GM20000 (cell line): ENCODE data around the gene SEMA5A.
A peak's percentile ranks its signal among the peaks of the same experiment; 100 is the strongest.

ENCODE experiments used
- DNase-seq: peaks from one replicate; pipeline ENCODE4 v3.0.0; 2012; ENCODE audit warnings: low spot score
- CTCF ChIP-seq: IDR thresholded peaks from 2 replicates; pipeline ENCODE4 v1.5.1; 2012; ENCODE audit warnings: mild to moderate bottlenecking, control low read depth; ENCODE audit errors: extremely low read depth, missing control alignments

SEMA5A gene

GRCh38 chr5:9218358-9218757 lies 327.5 kb downstream of the SEMA5A start:
- TF ChIP-seq CTCF: no peak
- no peak for DNase-seq

DNA sequence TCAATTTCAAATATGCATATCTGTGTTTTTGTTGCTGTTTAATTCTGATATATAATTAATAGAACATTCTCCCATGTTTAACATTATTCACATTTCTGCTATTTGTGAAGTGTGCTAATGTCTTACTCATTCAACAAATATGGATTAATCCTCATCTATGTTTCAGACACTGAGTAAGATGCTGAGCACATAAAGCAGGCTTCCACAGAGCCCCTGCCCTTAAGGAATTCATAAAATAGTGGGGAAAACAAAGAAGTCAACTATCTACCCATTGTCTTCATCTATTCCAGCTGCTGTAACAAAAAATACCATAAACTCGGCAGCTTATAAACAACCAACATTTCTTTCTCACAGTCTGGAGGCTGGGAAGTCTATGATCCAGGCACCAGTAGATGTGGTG lies 333.3 kb downstream of the SEMA5A start:
- no peak for TF ChIP-seq CTCF
- no peak for DNase-seq

- DNase-seq: no peak
- TF ChIP-seq CTCF: no peak
Measured at GRCh38 chr5:9209846-9210492, 335.9 kb downstream of the SEMA5A start.

- peak; percentile 46 for DNase-seq
- no peak for TF ChIP-seq CTCF
Measured at GRCh38 chr5:9207817-9208418, 338.0 kb downstream of the SEMA5A start.

- no peak for DNase-seq
- TF ChIP-seq CTCF: no peak
Measured at GRCh38 chr5:9202636-9203035, 343.2 kb downstream of the SEMA5A start.

DNA sequence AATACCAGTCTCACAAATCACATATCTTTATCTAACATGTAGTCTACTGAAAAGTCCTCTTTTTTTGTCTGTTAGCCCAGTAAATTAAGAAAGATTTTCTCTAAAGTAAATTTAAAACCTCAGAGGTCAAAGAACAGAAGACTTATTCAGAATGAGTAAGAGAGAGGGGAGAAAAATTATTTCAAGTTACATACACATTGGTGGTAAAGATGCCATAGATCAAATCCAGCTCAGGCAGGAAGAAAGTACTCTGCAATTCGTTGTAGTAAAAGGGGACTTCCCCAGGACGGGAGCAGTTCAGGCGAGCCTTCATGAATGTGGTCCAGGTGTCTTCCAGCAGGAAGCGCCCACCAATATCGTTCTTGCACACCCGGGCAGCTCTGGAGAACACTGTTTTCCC lies 344.1 kb downstream of the SEMA5A start:
- TF ChIP-seq CTCF: no peak
- DNase-seq: no peak

DNA sequence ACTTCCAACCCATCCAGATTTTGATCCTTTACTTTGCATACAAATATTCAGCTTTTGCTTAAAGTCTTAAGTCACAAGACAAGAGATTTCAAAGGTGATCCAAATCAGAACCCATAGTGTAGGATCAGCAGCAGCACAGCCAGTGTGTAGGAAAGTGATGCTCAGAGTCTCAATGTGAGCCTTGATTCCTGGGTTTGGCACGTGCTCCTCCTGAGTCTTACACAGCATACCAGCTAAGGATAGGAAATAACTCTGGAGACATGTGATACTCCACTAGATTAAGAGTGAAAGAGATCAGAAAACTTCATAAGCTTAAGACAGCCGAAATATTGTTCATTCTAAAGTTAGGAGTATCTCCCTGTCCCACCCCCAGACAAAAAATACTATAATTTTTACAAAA lies 344.9 kb downstream of the SEMA5A start:
- no peak for DNase-seq

More for the DNA sequence above, 344.9 kb downstream of the SEMA5A start:
- no peak for TF ChIP-seq CTCF
